ENCODE measurements around the gene SLC41A3. TPM values are rescaled to one million over a fixed set of nuclear protein-coding genes. Genes with fewer than 3 reads are reported as not detected.

SLC41A3 gene
- total and polyA plus RNA-seq, 10 of the 15 experiments (the other 5 are each of a cell fraction or from before 2014, with no cell fraction given) = 8.3 to 29.5 (median 16.7) TPM

DNA sequence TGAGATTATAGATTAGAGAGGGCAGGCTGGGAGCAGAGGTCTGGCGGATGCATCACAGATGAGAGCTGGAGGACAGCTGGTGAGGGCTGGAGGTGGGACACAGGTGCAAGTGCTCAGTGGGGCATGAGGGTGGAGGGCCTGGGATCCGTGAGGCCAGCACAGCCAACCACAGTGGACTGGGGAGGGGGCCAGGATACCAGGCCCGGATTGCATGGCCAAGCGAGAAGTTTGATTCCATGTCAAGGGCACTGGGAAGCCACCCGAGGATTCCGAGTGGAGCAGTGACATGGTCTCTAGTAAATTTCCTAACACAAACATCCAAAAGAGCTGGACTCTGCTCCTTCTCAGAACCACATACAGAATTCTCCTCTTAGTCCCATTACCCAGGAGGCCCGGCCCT lies 44.0 kb upstream of the SLC41A3 start:
- Histone ChIP-seq H3K4me3 (no peak overlapping the region), H3K4me2 (ENCODE audit: control insufficient read depth, insufficient read depth) (no peak overlapping the region), H3K27ac (ENCODE audit: control insufficient read depth, insufficient read depth) (no peak overlapping the region), H3K9ac (ENCODE audit: control insufficient read depth, insufficient read depth, low read length) (no peak overlapping the region), H3K4me1 (ENCODE audit: control insufficient read depth, insufficient read depth, low read length) (no peaks in the 10 kb centered on the region), H3K36me3 (ENCODE audit: control insufficient read depth in 2 of 2, insufficient read depth in 2 of 2, low read length in 1 of 2) (no peaks in the 10 kb centered on the region), H3K9me3 (replicated peaks; ENCODE audit: control insufficient read depth, insufficient read depth, low read length) (no peaks in the 10 kb centered on the region), H3K79me2 (ENCODE audit: control insufficient read depth, insufficient read depth, low read length) (no peaks in the 10 kb centered on the region), H2AFZ (ENCODE audit: control insufficient read depth, low read depth, low read length) (no peak overlapping the region), H3K27me3 (replicated peaks in 1 of 2; ENCODE audit: control insufficient read depth in 2 of 2, insufficient read depth in 2 of 2, low read length in 1 of 2) (peaks cover 0 to 2% of the 10 kb centered on the region in 2 experiments; a peak in 1 of 4 replicates), H4K20me1 (ENCODE audit: control insufficient read depth, insufficient read depth) (no peaks in the 10 kb centered on the region)
- DNase-seq (ENCODE audit: low read depth, low spot score) (no peak), ATAC-seq (no peak), FAIRE-seq (no peak)
- ChIA-PET CTCF (no interaction called here), POLR2A (no interaction called here), SMC1A (ENCODE audit: uncharacterized antibody, unreplicated experiment) (no interaction called here), RAD21 (ENCODE audit: unreplicated experiment) (interaction anchor here (0.5 kb wide), 1 partner anchor 588 kb away, joined by 3 read pairs; no protein-coding TSS in a partner anchor)
- no TSS peak for BruUV-seq (replicated peaks)
- intact Hi-C loops (cut with micrococcal nuclease; ENCODE audit: unreplicated experiment) (no loop called here), in situ Hi-C loops (cut with MboI) (no loop called here)
- WGBS (ENCODE audit: insufficient coverage, insufficient replicate concordance, low lambda C conversion rate, missing lambda C conversion rate) = 37% methylated on average over 7 of the region's 7 CpGs
- no peak for TF ChIP-seq ASH2L (IDR thresholded peaks at IDR 0.05; ENCODE audit: borderline replicate concordance, low read depth)
- TF ChIP-seq GATAD2B (conservative IDR thresholded peaks at IDR 0.05; ENCODE audit: low read depth) = no peak
- TF ChIP-seq CBFB (IDR thresholded peaks at IDR 0.05; ENCODE audit: low read depth) = no peak
- no peak for TF ChIP-seq JUNB (IDR thresholded peaks at IDR 0.05)
- no peak for TF ChIP-seq HDGF (IDR thresholded peaks at IDR 0.05)
- no peak for TF ChIP-seq SUZ12 (IDR thresholded peaks at IDR 0.05; ENCODE audit: unreplicated experiment)
- no peak for TF ChIP-seq ZNF24 (IDR thresholded peaks at IDR 0.05)
- no peak for TF ChIP-seq EP300 (IDR thresholded peaks at IDR 0.05; ENCODE audit: borderline replicate concordance in 1 of 2, control insufficient read depth in 1 of 2, low read depth in 2 of 2, low read length in 2 of 2)
- no peak for TF ChIP-seq YBX1 (IDR thresholded peaks at IDR 0.05)

GRCh38 chr3:126127452-126127851 lies 43.5 kb upstream of the SLC41A3 start:
- Histone ChIP-seq H3K9me3 (replicated peaks; ENCODE audit: control insufficient read depth, insufficient read depth, low read length) (no peaks in the 10 kb centered on the region), H3K4me3 (no peak overlapping the region), H3K79me2 (ENCODE audit: control insufficient read depth, insufficient read depth, low read length) (no peaks in the 10 kb centered on the region), H4K20me1 (ENCODE audit: control insufficient read depth, insufficient read depth) (no peaks in the 10 kb centered on the region), H3K4me1 (ENCODE audit: control insufficient read depth, insufficient read depth, low read length) (no peaks in the 10 kb centered on the region), H3K27ac (ENCODE audit: control insufficient read depth, insufficient read depth) (no peak overlapping the region), H3K36me3 (ENCODE audit: control insufficient read depth in 2 of 2, insufficient read depth in 2 of 2, low read length in 1 of 2) (no peaks in the 10 kb centered on the region), H3K4me2 (ENCODE audit: control insufficient read depth, insufficient read depth) (no peak overlapping the region), H3K27me3 (replicated peaks in 1 of 2; ENCODE audit: control insufficient read depth in 2 of 2, insufficient read depth in 2 of 2, low read length in 1 of 2) (peaks cover 0 to 2% of the 10 kb centered on the region in 2 experiments; a peak in 1 of 4 replicates), H2AFZ (ENCODE audit: control insufficient read depth, low read depth, low read length) (no peak overlapping the region), H3K9ac (ENCODE audit: control insufficient read depth, insufficient read depth, low read length) (no peak overlapping the region)
- FAIRE-seq (no peak), DNase-seq (ENCODE audit: low read depth, low spot score) (no peak), ATAC-seq (no peak)
- ChIA-PET POLR2A (no interaction called here), SMC1A (ENCODE audit: uncharacterized antibody, unreplicated experiment) (no interaction called here), RAD21 (ENCODE audit: unreplicated experiment) (no interaction called here), CTCF (no interaction called here)
- TF ChIP-seq RFX5 (IDR thresholded peaks at IDR 0.05; ENCODE audit: low read depth, low read length) = no peak
- no peak for TF ChIP-seq EED (IDR thresholded peaks at IDR 0.05; ENCODE audit: low read depth)
- WGBS (ENCODE audit: insufficient coverage, insufficient replicate concordance, low lambda C conversion rate, missing lambda C conversion rate) = 20% methylated on average over 10 of the region's 10 CpGs
- in situ Hi-C loops (cut with MboI) (no loop called here), intact Hi-C loops (cut with micrococcal nuclease; ENCODE audit: unreplicated experiment) (no loop called here)
- no TSS peak for BruUV-seq (replicated peaks)
